HG02588 (cell line): ENCODE measurements around the gene GREB1L.

Experiments
- ATAC-seq: cut with Tn5 transposase; IDR thresholded peaks from one replicate; pipeline ENCODE4 v1.9.1; 2021; ENCODE audit warnings: mild to moderate bottlenecking, moderate library complexity; ENCODE audit not compliant: unreplicated experiment

GREB1L gene

DNA sequence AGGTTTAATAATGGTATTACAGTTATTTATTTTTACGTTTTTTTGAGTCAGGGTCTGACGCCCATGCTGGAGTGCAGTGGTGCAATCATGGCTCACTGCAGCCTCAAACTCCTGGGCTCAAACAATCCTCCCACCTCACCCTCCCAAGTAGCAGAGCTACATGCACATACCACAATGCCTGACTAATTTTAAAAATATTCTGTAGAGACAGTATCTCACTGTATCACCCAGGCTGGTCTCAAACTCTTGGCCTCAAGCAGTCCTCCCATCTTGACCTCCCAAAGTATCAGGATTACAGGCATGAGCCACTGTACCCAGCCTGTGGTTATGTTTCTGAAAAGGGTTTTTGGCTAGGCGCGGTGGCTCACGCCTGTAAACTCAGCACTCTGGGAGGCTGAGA, 237.7 kb downstream of the GREB1L start:
- ATAC-seq: no peak

DNA sequence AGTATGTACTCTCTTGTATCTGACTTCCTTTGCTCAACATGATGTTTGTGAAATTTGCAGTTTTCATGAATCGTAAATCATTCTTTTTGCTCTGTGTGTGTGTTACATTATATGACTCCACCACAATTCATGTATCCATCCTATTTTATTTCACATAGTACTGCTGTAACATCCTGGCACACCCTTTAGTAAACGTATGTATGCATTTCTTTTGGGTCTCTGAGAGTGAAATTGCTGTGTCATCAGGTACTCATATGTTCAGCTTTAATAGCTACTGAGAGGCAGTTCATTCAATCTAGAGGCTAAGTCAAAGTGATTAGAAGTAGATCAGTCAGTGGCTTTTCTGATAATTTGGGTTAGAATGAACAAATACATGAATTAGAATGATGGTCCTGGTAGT, 239.7 kb downstream of the GREB1L start:
- ATAC-seq: no peak

DNA sequence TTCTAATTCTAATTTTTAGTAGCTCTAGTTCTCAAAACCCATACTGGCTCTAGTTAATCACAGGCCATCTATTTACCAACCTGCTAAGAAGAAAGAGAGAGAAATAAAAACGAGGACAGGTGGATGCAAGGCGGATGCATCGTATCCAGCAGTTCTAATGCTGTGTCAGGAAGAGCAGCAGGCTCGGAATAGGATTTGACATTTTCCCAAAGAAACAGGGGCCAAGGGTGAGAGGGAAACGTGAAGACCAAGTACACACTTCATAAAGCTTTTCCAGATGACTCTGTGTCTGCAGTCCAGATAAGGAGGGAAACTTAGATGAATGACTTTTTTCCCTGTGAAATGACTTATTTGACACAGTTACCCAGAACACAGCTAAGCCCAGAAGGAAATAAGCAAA, 241.0 kb downstream of the GREB1L start:
- ATAC-seq: no peak

DNA sequence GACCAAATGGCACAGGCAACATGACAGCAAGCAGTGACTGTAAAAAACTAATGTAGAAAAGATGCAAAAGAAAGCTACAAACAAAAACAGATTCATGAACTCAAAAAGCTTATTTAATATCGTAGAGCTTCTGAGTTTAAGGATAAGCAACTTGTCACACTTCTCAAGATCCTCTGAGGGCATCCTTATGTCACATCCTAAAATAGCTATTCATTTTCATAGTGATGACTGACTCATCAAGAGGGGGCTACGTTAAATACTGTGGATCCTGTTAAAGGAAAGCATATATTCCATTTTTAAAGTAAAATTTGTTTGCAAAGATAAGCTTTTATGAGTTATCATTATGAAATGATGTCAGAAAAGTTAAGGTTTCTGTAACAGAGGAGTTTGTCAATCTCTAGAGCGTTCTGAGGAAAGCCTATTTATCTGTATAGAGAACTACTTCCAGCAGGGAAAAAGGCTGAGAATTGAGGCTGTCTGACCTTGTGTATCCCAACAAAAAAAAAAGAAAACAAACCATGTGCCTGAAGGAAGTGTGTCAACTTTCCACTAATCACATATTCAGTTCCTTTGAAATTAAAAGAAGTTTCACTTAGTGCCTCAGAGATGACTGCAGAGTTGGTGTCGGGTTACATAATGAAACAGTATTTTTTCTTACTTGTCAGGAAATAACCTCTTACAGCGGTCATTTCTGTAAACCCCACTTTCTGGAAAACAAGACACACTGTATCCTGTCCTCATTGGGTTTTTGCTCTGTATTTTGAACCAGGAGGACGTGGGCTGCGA, 243.0 kb downstream of the GREB1L start:
- no peak for ATAC-seq

DNA sequence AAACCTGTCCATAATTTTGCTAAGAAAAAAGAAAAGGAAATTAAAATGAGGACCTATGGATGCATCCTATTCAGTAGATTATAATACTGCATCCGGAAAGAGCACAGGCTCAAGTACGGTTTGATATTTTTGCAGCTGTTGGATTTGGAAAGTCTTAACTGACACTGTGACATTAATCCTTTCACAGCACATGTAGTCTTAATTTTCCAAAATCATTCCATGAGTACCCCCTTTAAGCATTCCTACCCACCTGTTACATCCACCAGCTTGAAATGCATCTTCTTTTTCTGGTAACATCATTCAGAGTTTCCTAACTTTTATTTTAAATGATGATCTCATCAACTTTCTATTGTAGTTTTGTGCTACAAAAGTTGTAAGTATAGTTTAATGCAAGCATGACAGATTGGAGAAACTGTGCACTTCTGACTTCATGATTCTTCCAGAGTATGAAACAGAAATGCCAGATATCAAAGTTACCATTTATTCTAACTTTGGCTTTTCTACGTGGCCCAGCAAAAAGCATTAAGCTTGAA, 244.9 kb downstream of the GREB1L start:
- no peak for ATAC-seq

DNA sequence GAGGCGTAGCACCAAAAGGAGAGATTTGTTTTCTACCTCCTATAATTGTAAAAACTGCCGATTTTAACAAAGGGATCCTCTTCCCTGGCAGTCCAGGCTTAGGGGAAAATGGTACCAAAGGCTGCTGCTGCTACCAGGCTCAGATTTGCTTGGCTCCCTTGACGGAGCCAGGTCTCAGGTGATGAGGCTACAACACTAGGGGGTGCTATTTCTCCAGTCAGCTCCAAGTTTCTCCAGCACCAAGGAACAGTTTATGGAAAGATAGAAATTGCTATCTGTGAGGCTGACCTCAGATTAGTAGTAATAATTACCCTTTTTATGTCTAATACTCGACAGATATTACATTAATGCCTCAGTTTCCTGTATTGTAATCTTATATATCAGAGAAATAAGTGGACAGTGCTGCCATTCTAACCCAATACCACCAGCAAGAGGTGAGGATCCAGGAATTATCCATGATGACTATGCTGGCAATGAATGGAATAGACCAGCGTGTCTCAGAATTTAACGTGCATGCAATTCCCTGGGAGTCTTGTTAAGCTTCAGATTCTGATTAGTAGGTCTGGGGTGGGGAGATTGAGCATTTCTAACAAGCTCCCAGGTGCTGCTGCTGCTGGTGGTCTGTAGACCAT, 247.2 kb downstream of the GREB1L start:
- ATAC-seq: no peak

DNA sequence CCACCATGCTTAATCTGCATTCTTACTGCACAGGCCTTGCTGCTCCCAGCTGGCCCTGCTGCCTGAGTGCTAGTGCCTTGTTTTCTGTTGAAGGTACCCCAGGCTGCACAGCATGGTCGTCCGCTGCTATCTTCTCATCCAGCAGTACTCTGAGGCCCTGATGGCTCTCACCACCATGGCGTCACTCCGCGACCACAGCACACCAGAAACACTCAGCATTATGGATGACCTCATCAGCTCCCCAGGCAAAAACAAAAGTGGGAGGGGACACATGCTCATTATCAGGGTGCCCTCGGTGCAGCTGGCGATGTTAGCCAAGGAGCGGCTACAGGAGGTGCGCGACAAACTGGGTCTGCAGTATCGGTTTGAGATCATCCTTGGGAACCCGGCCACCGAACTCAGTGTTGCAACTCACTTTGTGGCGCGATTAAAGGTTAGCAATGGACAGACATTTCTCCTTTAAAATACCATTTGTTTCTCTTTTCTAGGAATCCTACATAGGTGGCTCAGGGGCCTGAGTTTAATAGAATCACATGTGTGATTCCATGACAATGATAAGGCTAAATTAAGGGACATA, 248.0 kb downstream of the GREB1L start:
- ATAC-seq: no peak

DNA sequence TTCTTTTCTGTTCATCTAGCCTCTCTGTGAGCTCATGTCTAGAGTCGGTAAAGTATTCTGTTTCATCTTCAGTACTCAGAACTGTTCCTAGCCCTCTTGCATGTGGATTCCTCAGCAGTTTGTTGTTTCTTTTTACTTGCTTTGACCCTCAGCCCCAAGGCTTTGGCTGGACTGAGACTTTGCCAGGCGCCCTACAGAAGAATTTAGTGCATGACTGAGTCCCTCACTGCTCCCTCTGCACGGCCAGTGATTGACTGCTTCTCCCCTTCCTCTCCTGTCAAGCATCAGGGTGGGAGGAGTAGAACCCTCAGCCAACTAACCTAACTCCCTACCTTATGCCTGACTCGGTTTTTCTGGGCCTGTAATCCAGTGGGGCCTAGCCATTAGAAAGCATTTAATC, 248.7 kb downstream of the GREB1L start:
- no peak for ATAC-seq

DNA sequence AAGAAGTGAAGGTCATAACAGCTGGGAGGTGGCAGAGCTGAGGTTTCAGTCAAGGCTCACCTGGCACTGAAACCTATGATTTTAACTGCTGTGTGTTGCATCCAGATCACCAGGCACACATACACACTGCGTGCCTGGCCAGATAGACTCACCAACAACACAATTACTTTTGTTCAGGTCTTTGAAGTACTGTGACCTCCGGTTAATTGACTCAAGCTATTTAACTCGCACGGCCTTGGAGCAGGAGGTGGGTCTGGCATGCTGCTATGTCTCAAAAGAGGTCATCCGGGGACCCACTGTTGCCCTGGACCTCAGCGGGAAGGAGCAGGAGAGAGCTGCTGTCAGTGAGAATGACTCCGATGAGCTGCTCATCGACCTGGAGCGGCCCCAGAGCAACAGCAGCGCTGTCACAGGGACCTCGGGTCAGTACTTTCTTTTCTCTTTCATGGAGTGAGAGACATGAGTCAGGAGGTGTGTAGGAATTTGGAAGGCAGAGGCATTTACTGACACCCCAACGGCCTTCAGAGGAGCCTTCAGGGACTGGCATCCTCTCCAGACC, 254.3 kb downstream of the GREB1L start:
- no peak for ATAC-seq

DNA sequence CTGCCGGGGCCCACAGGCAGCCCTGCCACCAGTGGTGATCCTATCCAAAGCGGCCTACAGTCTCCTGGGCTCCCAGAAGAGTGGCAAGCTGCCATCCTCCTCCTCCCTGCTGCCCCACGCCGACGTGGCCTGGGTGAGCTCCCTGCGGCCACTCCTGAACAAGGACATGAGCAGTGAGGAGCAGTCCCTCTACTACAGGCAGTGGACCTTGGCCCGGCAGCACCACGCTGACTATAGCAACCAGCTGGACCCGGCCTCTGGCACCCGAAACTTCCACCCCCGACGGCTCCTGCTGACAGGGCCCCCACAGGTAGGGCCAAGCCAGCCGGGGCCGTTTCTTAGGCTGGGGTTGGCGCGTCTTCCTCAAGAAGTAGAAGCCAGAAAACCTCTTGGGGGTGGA, 258.0 kb downstream of the GREB1L start:
- no peak for ATAC-seq

DNA sequence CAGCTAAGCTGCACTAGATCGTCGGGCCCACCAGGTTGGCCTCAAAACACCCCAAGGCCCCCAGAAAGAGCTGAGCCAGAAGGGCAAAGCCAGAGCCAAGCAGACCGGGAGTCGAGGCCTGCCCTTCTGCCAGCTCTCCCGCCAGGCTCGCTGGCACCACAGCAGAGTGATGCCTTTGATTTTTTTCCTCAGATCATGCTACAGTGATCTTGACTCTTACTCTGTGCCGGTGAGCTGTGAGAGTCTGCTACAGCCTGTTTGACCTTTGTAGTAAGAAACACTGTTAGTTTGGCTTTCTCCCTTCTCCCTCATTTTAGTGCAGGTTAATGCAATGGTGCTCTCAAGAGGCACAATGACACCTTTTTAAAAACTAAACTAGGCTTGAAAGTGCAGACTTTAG, 260.6 kb downstream of the GREB1L start:
- ATAC-seq: no peak

DNA sequence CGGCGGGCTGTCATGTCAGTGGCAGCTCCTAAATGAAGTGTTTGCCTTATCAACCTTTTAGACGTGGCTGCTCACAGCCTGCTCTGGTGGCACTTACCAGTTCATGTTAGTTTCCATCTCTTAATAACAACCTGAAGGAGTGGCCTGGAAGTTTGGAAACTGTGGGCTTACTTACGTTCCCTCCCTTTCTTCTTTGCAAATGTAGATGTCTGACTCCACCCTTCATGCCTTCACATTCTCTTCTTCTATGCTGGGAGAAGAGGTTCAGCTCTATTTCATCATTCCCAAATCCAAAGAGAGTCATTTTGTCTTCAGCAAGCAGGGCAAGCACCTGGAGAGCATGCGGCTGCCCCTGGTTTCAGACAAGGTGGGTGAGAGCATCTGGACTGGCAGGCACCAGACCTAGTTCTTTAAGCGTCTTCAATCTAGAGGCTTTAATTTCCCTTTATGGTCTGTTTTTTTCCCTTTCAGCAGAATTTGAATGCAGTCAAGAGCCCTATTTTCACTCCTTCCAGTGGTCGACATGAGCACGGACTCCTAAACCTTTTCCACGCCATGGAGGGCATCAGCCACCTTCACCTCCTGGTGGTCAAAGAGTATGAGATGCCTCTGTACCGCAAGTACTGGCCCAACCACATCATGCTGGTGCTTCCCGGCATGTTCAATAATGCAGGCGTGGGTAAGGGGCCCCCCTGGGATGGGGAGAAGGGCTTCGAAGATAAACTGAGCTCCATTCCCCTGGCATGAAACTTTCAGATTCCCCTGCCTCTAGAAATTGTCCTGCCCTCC, 266.1 kb downstream of the GREB1L start:
- ATAC-seq: no peak

DNA sequence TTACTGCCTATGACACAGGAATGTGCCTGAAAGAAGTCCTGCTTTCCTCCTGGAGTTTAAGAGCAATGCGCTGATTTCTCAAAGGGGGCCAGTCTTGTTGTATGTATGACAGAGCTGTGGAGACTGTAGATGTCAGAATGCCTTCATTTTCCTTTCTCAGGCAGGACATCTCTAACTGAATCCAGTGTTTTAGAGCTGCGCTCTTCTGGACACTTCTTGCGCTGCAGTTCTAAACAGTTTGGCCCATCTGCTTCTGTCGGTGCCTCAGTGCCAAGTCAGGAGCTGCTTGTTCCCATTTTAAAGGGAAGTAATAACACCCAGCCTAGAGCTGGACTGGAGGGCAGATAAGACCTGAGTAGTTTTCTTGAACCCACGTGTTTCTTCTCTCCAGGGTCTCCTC, 267.0 kb downstream of the GREB1L start:
- no peak for ATAC-seq

DNA sequence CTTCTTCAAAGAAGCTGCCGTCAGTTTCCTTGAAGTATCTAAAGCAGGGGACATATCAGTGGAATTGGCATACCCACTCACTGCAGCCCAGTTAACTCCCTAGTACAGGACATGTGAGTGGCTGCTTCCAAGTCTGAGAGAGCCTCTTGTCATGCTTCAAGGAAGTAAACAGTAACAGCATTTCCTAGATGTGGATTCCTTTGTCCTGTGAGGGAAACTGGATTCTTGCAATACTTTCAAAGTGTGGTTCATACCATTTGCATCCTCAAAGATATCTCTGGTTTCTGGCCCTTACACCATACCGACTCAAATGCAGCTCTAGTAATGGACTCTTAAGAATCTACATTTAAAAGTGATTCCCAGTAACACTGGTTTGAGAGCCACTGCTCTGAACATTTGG, 271.3 kb downstream of the GREB1L start:
- no peak for ATAC-seq

DNA sequence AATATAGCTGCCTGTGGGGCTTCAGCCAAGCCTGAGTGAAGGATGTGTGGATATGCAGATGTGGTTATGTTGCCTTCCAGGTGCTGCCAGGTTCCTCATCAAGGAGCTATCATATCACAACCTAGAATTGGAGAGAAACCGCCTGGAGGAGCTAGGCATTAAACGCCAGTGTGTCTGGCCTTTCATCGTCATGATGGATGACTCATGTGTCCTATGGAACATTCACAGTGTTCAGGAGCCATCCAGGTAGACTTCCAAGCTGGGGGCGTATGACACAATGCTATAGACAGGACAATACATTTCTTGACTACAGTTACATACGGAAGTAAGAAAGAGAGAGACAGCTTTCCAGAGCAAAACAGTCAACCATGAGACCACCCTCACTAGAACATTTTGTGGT, 271.7 kb downstream of the GREB1L start:
- ATAC-seq: no peak

DNA sequence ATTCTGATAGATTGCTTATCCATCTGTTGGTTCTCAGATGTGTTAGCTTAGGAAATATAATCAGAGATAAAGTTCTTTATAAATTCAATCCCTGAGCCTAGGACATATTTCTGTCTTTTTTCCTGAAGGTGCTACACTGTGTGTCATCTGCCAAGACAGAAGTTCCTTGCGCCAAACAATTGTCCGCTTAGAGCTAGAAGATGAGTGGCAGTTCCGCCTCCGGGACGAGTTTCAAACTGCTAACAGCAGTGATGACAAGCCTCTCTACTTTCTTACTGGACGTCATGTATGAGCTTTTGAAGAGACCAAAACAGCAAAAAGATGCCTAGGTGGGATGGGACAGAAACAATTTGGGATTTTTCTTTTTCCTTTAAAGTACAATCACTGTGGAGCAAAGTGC, 280.5 kb downstream of the GREB1L start:
- ATAC-seq: no peak

DNA sequence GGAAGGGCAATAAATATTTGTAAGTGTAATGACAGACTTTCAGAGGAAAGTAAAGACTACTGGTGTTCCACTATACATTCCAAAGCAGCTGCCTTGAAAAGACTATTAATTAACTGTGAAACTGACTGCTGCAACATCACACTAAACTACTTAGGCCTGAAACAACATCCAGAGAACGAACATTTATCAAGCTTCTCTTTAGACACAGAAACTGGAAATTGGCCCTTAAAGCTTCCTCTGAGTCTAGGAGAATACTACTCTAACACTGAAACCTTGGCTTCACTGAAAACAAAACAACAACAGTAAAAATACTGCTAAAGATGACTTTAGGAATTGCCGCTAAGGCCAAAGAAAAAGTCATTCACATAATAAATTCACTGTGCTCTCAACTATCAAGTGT, 283.9 kb downstream of the GREB1L start:
- ATAC-seq: no peak

DNA sequence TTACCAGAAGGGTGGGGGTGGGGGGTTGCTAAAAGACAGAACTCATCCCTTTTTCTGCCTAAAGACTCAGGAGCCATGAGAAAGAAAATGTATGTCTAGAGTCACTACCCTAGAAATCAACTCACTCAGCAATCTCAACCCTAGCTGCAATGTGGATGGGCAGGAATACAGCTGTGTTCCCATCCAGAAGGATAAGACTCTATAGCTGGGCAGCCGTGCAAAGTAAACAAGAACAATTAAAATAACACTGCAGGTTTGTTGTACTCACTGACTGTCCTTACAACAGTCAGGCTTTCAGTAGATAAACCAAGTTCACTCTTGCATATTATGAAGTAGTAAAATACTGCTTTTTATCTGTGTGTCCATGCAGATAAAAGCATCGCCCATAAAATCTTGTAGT, 284.4 kb downstream of the GREB1L start:
- ATAC-seq: no peak

DNA sequence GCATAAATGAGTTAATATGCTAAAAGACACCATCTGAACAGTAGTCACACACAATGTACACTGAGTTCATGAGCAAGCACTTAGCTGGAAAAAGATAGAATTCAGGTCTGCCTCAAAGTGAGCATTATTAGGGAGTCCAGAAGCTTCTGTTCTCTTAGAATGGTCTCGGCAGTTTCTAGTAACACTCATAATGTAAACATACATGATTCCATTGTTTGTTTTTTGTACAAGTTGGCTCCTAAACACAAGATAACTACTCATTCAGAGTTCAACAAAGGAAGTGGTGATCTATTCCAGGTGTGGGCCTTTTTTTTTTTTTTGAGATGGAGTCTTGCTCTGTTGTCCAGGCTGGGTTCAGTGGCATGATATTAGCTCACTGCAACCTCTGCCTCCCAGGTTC, 292.3 kb downstream of the GREB1L start:
- ATAC-seq: no peak

DNA sequence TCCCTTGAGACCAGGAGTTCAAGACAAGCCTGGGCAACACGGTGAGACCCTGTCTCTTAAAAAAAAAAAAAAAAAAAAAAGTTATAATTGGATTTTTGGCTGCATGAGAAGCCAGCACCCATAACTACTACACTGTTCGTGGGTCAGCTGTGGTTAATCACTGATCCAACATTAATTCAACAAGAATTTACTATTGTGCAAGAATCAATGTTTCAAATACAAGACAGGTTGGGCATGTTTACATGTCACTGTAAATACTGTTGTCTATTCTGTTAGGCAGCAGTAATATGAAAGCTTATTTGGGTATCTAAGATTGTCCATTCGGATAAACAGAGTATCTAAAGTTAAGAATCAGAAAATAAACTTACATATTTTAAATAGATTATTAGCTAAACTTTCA, 296.2 kb downstream of the GREB1L start:
- ATAC-seq: no peak

DNA sequence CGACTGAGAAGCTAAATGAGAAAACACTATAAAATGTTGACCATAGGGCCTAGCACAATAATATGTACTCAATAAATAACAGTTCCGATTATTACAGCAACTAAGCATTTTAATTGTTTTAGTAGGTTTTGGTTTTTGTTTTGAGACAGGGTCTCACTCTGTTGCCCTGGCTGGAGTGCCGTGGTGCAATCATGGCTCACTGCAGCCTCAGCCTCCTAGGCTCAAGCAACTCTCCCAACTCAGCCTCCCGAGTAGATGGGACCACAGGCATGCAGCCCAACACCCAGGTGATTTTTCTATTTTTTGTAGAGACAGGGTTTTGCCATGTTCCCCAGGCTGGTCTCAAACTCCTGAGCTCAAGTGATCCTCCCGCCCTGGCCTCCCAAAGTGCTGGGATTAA, 304.4 kb downstream of the GREB1L start:
- no peak for ATAC-seq
